ENCODE data around the gene VIT.

GRCh38 chr2:36861896-36862295 is 165.4 kb downstream of the VIT start:
- TF ChIP-seq CTCF (IDR thresholded peaks at IDR 0.05) (no peak), POLR2A (IDR thresholded peaks at IDR 0.05) (no peak)
